RWPE1 (cell line): ENCODE measurements around the gene IGSF6.
"Not testable (repeated sequence)": the region's sequence is repeated elsewhere in the genome, so short reads cannot be mapped to it uniquely, and the experiment has no call there.

Source experiments
- CTCF ChIA-PET: fragments of 350-600 bp; sonication (Branson Sonifier 250); formaldehyde crosslinking; extraction: SDS; loops from one replicate; lab custom pipeline; 2021; lab: Yijun Ruan, JAX
- POLR2A ChIA-PET: fragments of 400-600 bp; formaldehyde crosslinking; extraction: SDS; loops from one replicate; lab custom pipeline; 2020; ENCODE audit warnings: antibody characterized with exemption; ENCODE audit not compliant: low non-redundant PET; lab: Yijun Ruan, JAX
- DNase-seq: peaks from one replicate; pipeline ENCODE4 v3.0.0; 2012; ENCODE audit warnings: low spot score
- H3K27ac ChIP-seq: fragments of 450-650 bp; 2 replicates; pipeline ENCODE4 v1.5.1; 2017
- CTCF ChIP-seq: fragments of 450-650 bp; conservative IDR thresholded peaks from 2 replicates; pipeline ENCODE4 v1.5.1; 2017; ENCODE audit warnings: low read depth, mild to moderate bottlenecking

IGSF6 gene

GRCh38 chr16:21611556-21612384, 40.6 kb downstream of the IGSF6 start:
- ChIA-PET CTCF (no interaction called here), POLR2A (no interaction called here)
- peak; percentile 21 for DNase-seq
- H3K27ac ChIP-seq, result no peak overlapping the region
- no peak for TF ChIP-seq CTCF

GRCh38 chr16:21611198-21611555, 41.2 kb downstream of the IGSF6 start:
- TF ChIP-seq CTCF, result no peak
- no peak overlapping the region for H3K27ac ChIP-seq
- ChIA-PET CTCF (no interaction called here), POLR2A (no interaction called here)
- no peak for DNase-seq

- no peak for DNase-seq
- ChIA-PET POLR2A (no interaction called here), CTCF (no interaction called here)
- no peak overlapping the region for H3K27ac ChIP-seq
- TF ChIP-seq CTCF, result no peak
These were observed 41.6 kb downstream of the IGSF6 start for GRCh38 chr16:21610766-21611165.

GRCh38 chr16:21610006-21610544, 42.3 kb downstream of the IGSF6 start:
- no peak for DNase-seq
- no peak for TF ChIP-seq CTCF
- CTCF ChIA-PET, result no interaction called here
- no peak overlapping the region for H3K27ac ChIP-seq
- POLR2A ChIA-PET, result no interaction called here

GRCh38 chr16:21608639-21609328, 43.6 kb downstream of the IGSF6 start:
- ChIA-PET POLR2A (no interaction called here), CTCF (no interaction called here)
- no peak for DNase-seq
- H3K27ac ChIP-seq, result no peak overlapping the region
- no peak for TF ChIP-seq CTCF

- DNase-seq, POLR2A ChIA-PET, H3K27ac ChIP-seq, CTCF ChIA-PET: not testable (repeated sequence)
These were observed 46.6 kb downstream of the IGSF6 start for GRCh38 chr16:21605848-21606247.

- POLR2A ChIA-PET, result no interaction called here
- CTCF ChIA-PET, result interaction anchor here (1.4 kb wide), 1 partner anchor 36 kb away, joined by 3 read pairs; no protein-coding TSS in a partner anchor
- no peak for TF ChIP-seq CTCF
- DNase-seq, result no peak
- H3K27ac ChIP-seq, result no peak overlapping the region
These were observed 48.5 kb downstream of the IGSF6 start for GRCh38 chr16:21603928-21604327.
